Breast epithelium (tissue), 4 donors: ENCODE data around the gene FBXW12. TPM values are rescaled to one million over a fixed set of nuclear protein-coding genes. Genes with fewer than 3 reads are reported as not detected.
A peak's percentile ranks its signal among the peaks of the same experiment; 100 is the strongest.
"Not testable (repeated sequence)": the region's sequence is repeated elsewhere in the genome, so short reads cannot be mapped to it uniquely, and the experiment has no call there.

Source experiments
- DNase-seq, 2 donors: peaks; one replicate each; pipeline ENCODE4 v3.0.0-alpha.2; 2019; ENCODE audit warnings: low spot score in 2 of 2
- H3K27ac ChIP-seq, 2 donors: fragments of 200-600 bp; sonication (generic) in 1 of 2; one replicate each; pipeline ENCODE4 v1.5.1; 2016 to 2019; ENCODE audit warnings: mild to moderate bottlenecking in 1 of 2
- H3K27me3 ChIP-seq, 2 donors: fragments of 200-600 bp; sonication (generic) in 1 of 2; one replicate each; pipeline versions ENCODE4 v1.5.1 to v1.6.0; 2017 to 2019; ENCODE audit warnings: control low read depth in 1 of 2, mild to moderate bottlenecking in 1 of 2
- H3K36me3 ChIP-seq: fragments of 200-600 bp; one replicate; pipeline ENCODE4 v1.5.1; 2019
- H3K4me1 ChIP-seq, 2 donors: fragments of 200-600 bp; sonication (generic); one replicate each; pipeline ENCODE4 v1.5.1; 2016 to 2019; ENCODE audit warnings: control low read depth in 1 of 2
- H3K4me3 ChIP-seq, 3 donors: fragments of 200-600 bp; sonication (generic); 1 replicate in 2 of 3; 2 replicates in 1 of 3; pipeline ENCODE4 v1.5.1; 2016 to 2019; ENCODE audit warnings: mild to moderate bottlenecking in 3 of 3, moderate library complexity in 2 of 3
- H3K9me3 ChIP-seq, 2 donors: fragments of 200-600 bp; sonication (generic) in 1 of 2; one replicate each; pipeline ENCODE4 v1.5.1; 2016 to 2019; ENCODE audit warnings: control low read depth in 1 of 2
- CTCF ChIP-seq, 3 donors: fragments of 450-650 bp; IDR thresholded peaks; one replicate each; pipeline ENCODE4 v1.5.1; 2016 to 2017; ENCODE audit warnings: antibody characterized with exemption in 3 of 3, mild to moderate bottlenecking in 3 of 3, moderate library complexity in 3 of 3
- POLR2A ChIP-seq: fragments of 450-650 bp; IDR thresholded peaks from one replicate; pipeline ENCODE4 v1.6.1; 2016; ENCODE audit warnings: antibody characterized with exemption, mild to moderate bottlenecking, moderate library complexity
- POLR2AphosphoS5 ChIP-seq, 3 donors: sonication (generic); formaldehyde crosslinking; IDR thresholded peaks; one replicate each; pipeline ENCODE4 v1.6.1; 2017; ENCODE audit warnings: antibody characterized with exemption in 3 of 3
- intact Hi-C: fragments of 100-400 bp; cut with DNase I; formaldehyde crosslinking; loops from one replicate; pipeline ENCODE4 v1.15.1; 2023; ENCODE audit warnings: low total_unique reads
- total RNA-seq, 3 donors: library from RNA; depleted of rRNA; stranded (reverse); fragments of >200 nt; gene quantifications; one replicate each; pipeline ENCODE4 v1.1.0, GENCODE V29; 2016

Gene FBXW12
- total RNA-seq, 3 donors from 2014 or later: 0.32 to 0.66 TPM; not detected in 1

GRCh38 chr3:48399387-48400172, 27.6 kb downstream of the FBXW12 start:
- Histone ChIP-seq H3K4me1 (peaks cover 4 to 17% of the 10 kb centered on the region in 2 donors), H3K27ac (peak overlapping the region; percentile 62 to 93), H3K9me3 (no peaks in the 10 kb centered on the region), H3K27me3 (no peaks in the 10 kb centered on the region), H3K4me3 (no peak overlapping the region), H3K36me3 (no peaks in the 10 kb centered on the region)
- TF ChIP-seq POLR2AphosphoS5 (IDR thresholded peaks at IDR 0.05) (no peak), CTCF (IDR thresholded peaks at IDR 0.05) (no peak)
- intact Hi-C loops: no loop called here
- DNase-seq: peak in 1 of 2 donors; percentile 51

- Histone ChIP-seq H3K27me3 (no peaks in the 10 kb centered on the region), H3K4me1 (peaks cover 4 to 17% of the 10 kb centered on the region in 2 donors), H3K4me3 (no peak overlapping the region), H3K9me3 (no peaks in the 10 kb centered on the region), H3K27ac (peak overlapping the region; percentile 90 to 93), H3K36me3 (no peaks in the 10 kb centered on the region)
- intact Hi-C loops: no loop called here
- TF ChIP-seq POLR2A: no peak
- TF ChIP-seq CTCF (IDR thresholded peaks at IDR 0.05): peak; percentile 77 to 92 (median 87)
- peak in 1 of 3 donors; percentile 21 for TF ChIP-seq POLR2AphosphoS5 (IDR thresholded peaks at IDR 0.05)
- peak; percentile 59 to 77 for DNase-seq
Measured at GRCh38 chr3:48400824-48401433, 28.9 kb downstream of the FBXW12 start.

- DNase-seq: peak; percentile 30
- H3K36me3 ChIP-seq, H3K27me3 ChIP-seq, intact Hi-C loops, H3K4me3 ChIP-seq, H3K9me3 ChIP-seq: not testable (repeated sequence)
- peaks cover 4 to 17% of the 10 kb centered on the region in 2 donors for H3K4me1 ChIP-seq
- peak overlapping the region; percentile 90 to 93 for H3K27ac ChIP-seq
Measured at GRCh38 chr3:48401434-48401901, 29.4 kb downstream of the FBXW12 start.

GRCh38 chr3:48402281-48402732, 30.3 kb downstream of the FBXW12 start:
- intact Hi-C loops: no loop called here
- TF ChIP-seq POLR2AphosphoS5 (IDR thresholded peaks at IDR 0.05) (peak; percentile 66 to 93 (median 81)), POLR2A (no peak)
- peak overlapping the region; percentile 90 to 93 for H3K27ac ChIP-seq
- H3K4me1 ChIP-seq: peaks cover 4 to 17% of the 10 kb centered on the region in 2 donors
- no peaks in the 10 kb centered on the region for H3K36me3 ChIP-seq
- DNase-seq: peak; percentile 75 to 98
- H3K9me3 ChIP-seq: no peaks in the 10 kb centered on the region
- H3K27me3 ChIP-seq: no peaks in the 10 kb centered on the region
- no peak overlapping the region for H3K4me3 ChIP-seq

GRCh38 chr3:48402907-48403306, 30.9 kb downstream of the FBXW12 start:
- Histone ChIP-seq H3K36me3 (no peaks in the 10 kb centered on the region), H3K4me3 (no peak overlapping the region), H3K4me1 (peaks cover 4 to 17% of the 10 kb centered on the region in 2 donors), H3K27ac (peak overlapping the region; percentile 90 to 93), H3K9me3 (no peaks in the 10 kb centered on the region), H3K27me3 (no peaks in the 10 kb centered on the region)
- intact Hi-C loops: no loop called here
- DNase-seq: no peak
- no peak for TF ChIP-seq POLR2A
- TF ChIP-seq POLR2AphosphoS5 (IDR thresholded peaks at IDR 0.05): no peak
- TF ChIP-seq CTCF (IDR thresholded peaks at IDR 0.05): no peak
